Gastrocnemius medialis (tissue), 4 donors: ENCODE data around the gene ROBO2. TPM values are rescaled to one million over a fixed set of nuclear protein-coding genes. Genes with fewer than 3 reads are reported as not detected.

ENCODE experiments used
- ATAC-seq, 2 donors: fragments of 150-250 bp; one replicate each; pipeline ENCODE4 v1.9.1; 2016
- DNase-seq, 2 donors: peaks; one replicate each; pipeline ENCODE4 v3.0.0-alpha.2; 2019
- H3K27ac ChIP-seq, 4 donors: fragments of 200-600 bp; sonication (generic); 1 replicate in 1 of 4; 2 replicates in 3 of 4; pipeline ENCODE4 v1.5.1; 2016 to 2018; ENCODE audit warnings: mild to moderate bottlenecking in 2 of 4, moderate library complexity in 1 of 4
- H3K27me3 ChIP-seq, 3 donors: fragments of 200-600 bp; sonication (generic) in 2 of 3; 1 replicate in 1 of 3; 2 replicates in 2 of 3; pipeline versions ENCODE4 v1.5.1 to v1.6.0; 2016 to 2019; ENCODE audit warnings: mild to moderate bottlenecking in 1 of 3, moderate library complexity in 1 of 3
- H3K36me3 ChIP-seq, 2 donors: fragments of 200-600 bp; sonication (generic) in 1 of 2; one replicate each; pipeline ENCODE4 v1.5.1; 2017 to 2018
- H3K4me1 ChIP-seq, 2 donors: fragments of 200-600 bp; sonication (generic) in 1 of 2; one replicate each; pipeline ENCODE4 v1.5.1; 2016 to 2017; ENCODE audit warnings: mild to moderate bottlenecking in 2 of 2
- H3K4me3 ChIP-seq, 4 donors: fragments of 200-600 bp; sonication (generic) in 3 of 4; 1 replicate in 1 of 4; 2 replicates in 3 of 4; pipeline ENCODE4 v1.5.1; 2016 to 2019; ENCODE audit warnings: mild to moderate bottlenecking in 2 of 4
- H3K9me3 ChIP-seq, 3 donors: fragments of 200-600 bp; sonication (generic) in 2 of 3; 1 replicate in 1 of 3; 2 replicates in 2 of 3; pipeline ENCODE4 v1.5.1; 2016 to 2019
- CTCF ChIP-seq, 5 experiments: fragments of 450-650 bp in 3 of 5; fragments of 200-600 bp in 2 of 5; sonication (generic) in 2 of 5; IDR thresholded peaks in 4 of 5; conservative IDR thresholded peaks in 1 of 5; 1 replicate in 4 of 5; 2 replicates in 1 of 5; pipeline ENCODE4 v1.5.1; 2016 to 2019; ENCODE audit warnings: antibody characterized with exemption in 5 of 5, mild to moderate bottlenecking in 3 of 5, moderate library complexity in 3 of 5
- POLR2A ChIP-seq, 2 donors: fragments of 450-650 bp; IDR thresholded peaks; one replicate each; pipeline ENCODE4 v1.6.1; 2017; ENCODE audit warnings: antibody characterized with exemption in 2 of 2, mild to moderate bottlenecking in 2 of 2, moderate library complexity in 2 of 2
- in situ Hi-C, 4 donors: fragments of 200-750 bp; cut with MboI; loops; one replicate each; pipeline versions ENCODE4 v1.15.0 to v1.8.0; 2017; ENCODE audit warnings: low sequenced_read_pairs in 4 of 4
- intact Hi-C: fragments of 100-400 bp; cut with DNase I; formaldehyde crosslinking; loops from one replicate; pipeline ENCODE4 v1.15.1; 2023; ENCODE audit warnings: low total_unique reads
- total RNA-seq, 4 donors: library from RNA; depleted of rRNA; stranded (reverse); fragments of >200 nt; gene quantifications; one replicate each; pipeline versions ENCODE4 v1.1.0 to v1.2.3, GENCODE V29; 2016

Gene ROBO2
- total RNA-seq, 4 donors from 2014 or later = 0.07 TPM; not detected in 3

- Histone ChIP-seq H3K27me3 (no peaks in the 10 kb centered on the region), H3K4me3 (no peak overlapping the region), H3K27ac (no peak overlapping the region), H3K9me3 (no peaks in the 10 kb centered on the region), H3K36me3 (no peaks in the 10 kb centered on the region), H3K4me1 (peaks cover 0 to 8% of the 10 kb centered on the region in 2 donors)
- ATAC-seq = peak; percentile 33 to 46
- no peak for DNase-seq
- intact Hi-C loops = no loop called here
- in situ Hi-C loops = no loop called here
- TF ChIP-seq POLR2A (IDR thresholded peaks at IDR 0.05) (no peak), CTCF (IDR thresholded peaks at IDR 0.05 in 4 of 5, conservative IDR thresholded peaks at IDR 0.05 in 1 of 5) (no peak)
Measured at GRCh38 chr3:77467702-77468625, 428.1 kb downstream of the ROBO2 start.

- Histone ChIP-seq H3K4me3 (no peak overlapping the region), H3K4me1 (peaks cover 0 to 8% of the 10 kb centered on the region in 2 donors), H3K9me3 (no peaks in the 10 kb centered on the region), H3K36me3 (no peaks in the 10 kb centered on the region), H3K27me3 (no peaks in the 10 kb centered on the region), H3K27ac (no peak overlapping the region)
- in situ Hi-C loops (no loop called here), intact Hi-C loops (no loop called here)
- DNase-seq (no peak), ATAC-seq (no peak)
- TF ChIP-seq POLR2A (IDR thresholded peaks at IDR 0.05) (no peak), CTCF (IDR thresholded peaks at IDR 0.05 in 4 of 5, conservative IDR thresholded peaks at IDR 0.05 in 1 of 5) (no peak)
Measured at GRCh38 chr3:77468626-77469020, 428.7 kb downstream of the ROBO2 start.

- H3K36me3 ChIP-seq = no peaks in the 10 kb centered on the region
- no peak for ATAC-seq
- DNase-seq = no peak
- H3K4me1 ChIP-seq = no peaks in the 10 kb centered on the region
- no peak for TF ChIP-seq CTCF (IDR thresholded peaks at IDR 0.05 in 4 of 5, conservative IDR thresholded peaks at IDR 0.05 in 1 of 5)
- no peak for TF ChIP-seq POLR2A (IDR thresholded peaks at IDR 0.05)
- no peaks in the 10 kb centered on the region for H3K27me3 ChIP-seq
- H3K27ac ChIP-seq = no peak overlapping the region
- H3K4me3 ChIP-seq = no peak overlapping the region
- H3K9me3 ChIP-seq = no peaks in the 10 kb centered on the region
- intact Hi-C loops = no loop called here
- in situ Hi-C loops = no loop called here
Measured at GRCh38 chr3:77475507-77475906, 435.6 kb downstream of the ROBO2 start.

- Histone ChIP-seq H3K27ac (no peak overlapping the region), H3K36me3 (no peaks in the 10 kb centered on the region), H3K4me1 (no peaks in the 10 kb centered on the region), H3K27me3 (no peaks in the 10 kb centered on the region), H3K9me3 (no peaks in the 10 kb centered on the region), H3K4me3 (no peak overlapping the region)
- in situ Hi-C loops = no loop called here
- no peak for TF ChIP-seq POLR2A (IDR thresholded peaks at IDR 0.05)
- no peak for TF ChIP-seq CTCF (IDR thresholded peaks at IDR 0.05 in 4 of 5, conservative IDR thresholded peaks at IDR 0.05 in 1 of 5)
- ATAC-seq (no peak), DNase-seq (no peak)
- intact Hi-C loops = no loop called here
Measured at GRCh38 chr3:77479021-77479420, 439.1 kb downstream of the ROBO2 start.
